GM19328 (cell line): ENCODE measurements around the gene RNF224.

Experiments used
- ATAC-seq: cut with Tn5 transposase; IDR thresholded peaks from one replicate; pipeline ENCODE4 v1.9.1; 2021; ENCODE audit warnings: mild to moderate bottlenecking, moderate library complexity; ENCODE audit not compliant: unreplicated experiment

Gene RNF224

DNA sequence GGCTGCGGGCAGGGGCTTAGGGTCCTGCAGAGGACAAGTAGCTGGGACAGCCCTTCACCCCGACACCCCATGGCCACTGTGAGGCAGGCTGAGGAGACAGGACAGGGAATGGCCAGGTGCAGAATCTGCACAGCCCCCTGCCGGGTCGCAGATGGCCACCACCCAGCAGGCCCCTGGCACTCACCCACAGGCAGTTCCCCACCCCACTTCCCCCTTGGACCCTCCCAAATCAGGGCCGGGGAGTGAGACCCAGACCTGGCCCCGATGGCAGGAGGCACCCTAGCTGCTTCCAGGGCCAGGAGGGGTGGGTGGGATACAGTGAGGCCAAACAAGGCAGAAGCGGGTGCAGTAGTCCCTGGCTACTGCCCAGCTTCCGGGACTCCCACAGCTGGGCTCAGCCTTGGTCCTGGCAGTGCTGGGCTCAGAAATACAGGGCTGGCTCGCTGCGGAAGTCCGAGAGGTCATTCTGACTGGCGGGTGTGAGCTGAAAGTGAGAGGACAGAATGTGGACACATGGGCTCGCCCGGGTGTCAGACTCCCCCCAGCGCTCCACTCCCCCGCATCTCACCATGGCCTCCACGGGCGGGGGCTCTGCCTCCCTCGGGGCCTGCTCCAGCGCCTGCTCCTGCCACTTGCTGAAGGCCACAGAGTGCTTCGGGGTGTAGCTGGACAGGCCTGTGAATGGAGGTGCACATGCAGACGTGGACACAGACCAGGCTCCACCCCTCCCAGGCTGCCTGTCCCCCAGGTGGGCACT, 35.4 kb upstream of the RNF224 start:
- no peak for ATAC-seq

DNA sequence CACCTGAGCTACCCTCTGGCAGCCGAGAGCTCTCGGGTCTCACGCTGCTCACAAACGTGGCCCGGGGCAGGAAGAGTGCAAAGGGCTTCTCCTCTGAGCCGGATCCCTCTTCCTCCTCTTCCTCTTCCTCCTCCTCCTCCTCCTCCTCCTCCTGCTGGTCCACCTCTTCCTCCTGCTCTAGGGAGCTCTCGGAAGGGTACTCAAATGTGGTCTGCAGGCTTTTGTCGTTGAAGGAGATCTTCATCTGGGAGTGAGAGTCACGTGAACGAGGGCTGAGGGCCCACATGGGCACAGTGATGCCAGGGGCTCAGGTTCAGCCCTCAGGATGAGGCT, 34.9 kb upstream of the RNF224 start:
- ATAC-seq = no peak

DNA sequence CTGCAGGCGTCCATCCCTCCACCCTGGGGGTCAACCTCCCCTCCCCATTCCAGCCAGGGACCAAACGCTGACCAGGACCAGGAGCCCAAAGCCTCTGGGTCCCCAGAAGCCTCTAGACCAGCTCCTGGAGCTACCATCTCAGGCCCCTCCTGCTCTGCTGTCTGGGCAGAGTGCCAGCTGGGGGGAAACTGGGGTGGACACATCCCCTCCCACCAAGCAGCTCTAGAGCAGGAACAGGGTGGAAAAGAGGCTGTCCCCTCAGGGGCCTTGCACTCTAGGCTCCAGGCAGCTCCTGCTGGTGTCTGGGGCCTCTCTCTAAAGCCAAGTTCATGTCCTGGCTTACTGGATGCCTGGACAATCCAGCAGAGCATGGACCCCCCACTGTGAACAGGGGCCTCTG, 34.4 kb upstream of the RNF224 start:
- no peak for ATAC-seq

DNA sequence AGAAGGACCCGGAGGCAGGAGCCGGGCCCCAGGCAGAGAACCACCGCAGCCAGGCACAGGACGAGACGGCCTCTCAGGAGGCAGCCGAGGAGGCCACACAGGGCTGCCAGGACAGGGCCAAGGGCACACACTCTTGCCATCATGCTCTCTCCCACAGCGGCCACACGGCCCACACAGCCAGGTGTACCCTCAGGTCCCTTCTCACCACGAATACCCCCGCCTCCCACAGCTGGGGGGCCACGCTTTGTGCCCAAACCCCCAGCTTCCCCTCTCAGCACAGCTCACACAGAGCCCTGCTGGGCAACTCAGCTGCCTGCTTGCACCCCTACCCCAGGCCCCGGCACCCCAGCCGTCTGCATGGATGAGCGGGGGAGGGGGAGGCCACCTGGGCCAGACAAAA, 33.5 kb upstream of the RNF224 start:
- ATAC-seq = no peak

DNA sequence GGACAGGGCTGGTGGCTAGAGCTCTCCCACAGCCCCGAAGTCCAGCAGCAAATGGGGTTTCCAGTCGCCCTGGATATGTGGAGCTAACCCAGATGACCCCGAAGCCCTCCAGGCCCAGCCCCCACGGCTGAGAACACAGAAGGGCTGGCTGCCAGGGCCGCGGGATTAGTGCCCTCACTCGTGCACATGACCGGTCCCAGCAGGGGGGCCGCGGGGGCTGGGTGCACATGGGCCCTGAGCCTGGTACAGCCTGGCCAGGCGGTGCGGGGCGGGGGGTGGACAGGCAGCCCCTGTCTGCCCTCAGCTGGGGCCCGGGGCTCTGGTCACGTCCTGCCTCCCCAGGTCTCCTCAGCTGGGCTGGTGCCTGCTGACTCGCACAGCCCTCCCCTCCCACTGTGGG, 32.9 kb upstream of the RNF224 start:
- no peak for ATAC-seq

DNA sequence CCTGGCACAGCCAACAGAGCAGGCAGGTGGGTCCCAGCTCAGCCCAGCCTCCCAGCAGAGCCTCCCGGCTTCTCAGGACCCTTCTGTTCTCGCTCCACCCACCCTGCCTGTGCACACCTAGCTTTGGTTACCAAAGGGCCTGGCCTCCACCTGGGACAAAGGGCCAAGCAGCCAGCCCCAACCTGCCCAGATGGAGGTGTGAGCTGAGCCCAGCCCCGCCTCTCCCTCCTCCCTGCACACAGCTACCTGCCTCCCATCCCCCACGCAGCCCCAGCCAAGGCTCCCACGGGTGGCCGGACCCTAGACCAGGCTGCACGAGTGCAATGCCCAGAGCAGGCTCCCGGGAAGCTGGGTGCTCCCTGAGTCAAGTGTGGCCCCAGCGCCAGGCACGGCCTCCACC, 32.4 kb upstream of the RNF224 start:
- no peak for ATAC-seq

DNA sequence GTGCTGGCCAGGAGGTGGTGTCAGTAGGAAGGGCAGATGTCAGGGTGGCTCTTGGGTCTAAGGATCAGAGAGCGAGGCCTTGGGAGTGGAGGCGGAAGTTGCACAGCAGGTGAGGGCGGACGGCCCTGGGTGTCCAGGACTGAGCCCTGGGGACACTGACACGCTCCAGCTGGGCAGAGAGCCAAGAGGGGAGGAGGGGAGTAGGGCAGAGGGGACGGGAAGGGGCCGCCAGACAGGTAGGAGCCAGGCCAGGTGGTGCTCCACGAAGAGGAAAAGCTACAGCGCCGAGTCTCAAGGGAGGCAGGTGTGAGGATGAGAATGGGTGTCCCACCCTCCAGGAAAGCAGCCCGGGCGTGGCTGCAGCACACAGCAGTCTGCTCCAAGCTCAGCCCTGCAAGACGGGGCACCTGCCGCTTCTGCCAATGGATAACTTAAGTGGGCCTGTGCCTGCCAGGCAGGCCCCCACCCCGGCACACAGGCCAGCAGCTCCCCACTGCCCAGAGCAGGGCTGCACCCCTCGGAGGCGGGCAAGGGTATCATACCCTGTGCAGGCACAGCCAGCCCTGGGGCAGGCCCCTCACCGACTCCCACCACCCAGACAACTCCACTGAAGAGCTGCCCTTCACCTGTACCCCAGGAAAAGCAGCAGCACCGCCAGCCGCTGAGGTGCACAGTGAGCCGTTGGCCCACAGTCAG, 31.6 kb upstream of the RNF224 start:
- no peak for ATAC-seq

DNA sequence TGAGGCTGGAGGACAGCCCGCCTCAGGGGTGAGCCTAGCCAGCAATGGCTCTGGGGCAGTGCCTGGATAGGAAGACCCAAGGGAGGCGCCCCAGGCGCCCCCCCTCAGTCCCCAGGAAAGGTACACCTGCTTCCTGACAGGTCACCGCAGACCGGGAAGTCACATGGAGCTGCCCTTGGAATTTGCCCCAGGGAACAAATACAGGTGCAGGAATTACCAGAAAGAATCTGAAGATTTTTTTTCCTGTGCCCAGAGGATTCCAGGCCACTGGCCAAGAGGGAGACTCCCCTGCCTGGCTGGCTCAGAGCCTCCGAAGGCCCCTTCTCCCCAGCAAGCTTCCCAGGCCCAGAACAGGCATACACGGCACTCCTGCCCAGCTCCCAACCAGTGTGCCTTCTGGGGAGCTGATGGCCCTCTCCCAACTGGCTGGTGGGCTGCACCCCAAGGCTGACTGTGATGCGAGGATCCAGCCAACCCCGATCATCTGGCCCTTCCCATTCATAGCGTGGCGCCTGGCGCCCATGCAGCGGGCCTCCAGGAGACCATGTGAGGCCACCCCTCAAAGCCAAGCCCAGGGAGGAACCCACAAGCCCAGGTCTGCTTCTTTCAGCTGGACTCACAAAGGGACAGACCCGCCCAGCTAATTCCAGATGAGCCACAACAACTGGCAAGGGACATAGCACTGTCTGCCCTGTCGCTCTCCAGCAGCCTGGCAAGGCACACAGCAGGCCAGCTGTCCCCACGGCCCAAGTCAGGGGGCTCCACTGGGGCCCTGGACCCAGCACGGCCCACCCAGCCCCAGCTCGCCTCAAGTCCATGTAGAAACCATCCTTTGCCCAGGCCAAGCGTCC, 29.0 kb upstream of the RNF224 start:
- no peak for ATAC-seq

DNA sequence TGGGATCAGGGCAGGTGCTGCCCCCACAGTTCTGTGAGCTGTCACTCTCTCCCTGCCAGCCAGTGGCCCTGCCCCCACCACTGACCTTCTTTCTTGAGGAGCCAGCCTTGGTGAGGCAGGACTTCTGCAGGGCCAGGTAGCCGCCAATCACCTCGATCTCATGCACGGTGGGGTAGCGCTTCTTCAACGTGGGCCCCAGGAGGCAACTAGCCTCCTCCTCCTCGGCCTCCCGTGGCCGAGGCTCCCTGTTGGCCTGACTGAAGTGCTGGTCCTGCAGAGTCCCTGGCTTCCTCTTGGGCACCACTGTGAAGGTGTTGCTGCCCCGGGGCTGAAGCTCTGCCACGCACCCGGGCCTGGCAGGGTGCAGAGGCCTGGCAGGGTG, 28.4 kb upstream of the RNF224 start:
- no peak for ATAC-seq

DNA sequence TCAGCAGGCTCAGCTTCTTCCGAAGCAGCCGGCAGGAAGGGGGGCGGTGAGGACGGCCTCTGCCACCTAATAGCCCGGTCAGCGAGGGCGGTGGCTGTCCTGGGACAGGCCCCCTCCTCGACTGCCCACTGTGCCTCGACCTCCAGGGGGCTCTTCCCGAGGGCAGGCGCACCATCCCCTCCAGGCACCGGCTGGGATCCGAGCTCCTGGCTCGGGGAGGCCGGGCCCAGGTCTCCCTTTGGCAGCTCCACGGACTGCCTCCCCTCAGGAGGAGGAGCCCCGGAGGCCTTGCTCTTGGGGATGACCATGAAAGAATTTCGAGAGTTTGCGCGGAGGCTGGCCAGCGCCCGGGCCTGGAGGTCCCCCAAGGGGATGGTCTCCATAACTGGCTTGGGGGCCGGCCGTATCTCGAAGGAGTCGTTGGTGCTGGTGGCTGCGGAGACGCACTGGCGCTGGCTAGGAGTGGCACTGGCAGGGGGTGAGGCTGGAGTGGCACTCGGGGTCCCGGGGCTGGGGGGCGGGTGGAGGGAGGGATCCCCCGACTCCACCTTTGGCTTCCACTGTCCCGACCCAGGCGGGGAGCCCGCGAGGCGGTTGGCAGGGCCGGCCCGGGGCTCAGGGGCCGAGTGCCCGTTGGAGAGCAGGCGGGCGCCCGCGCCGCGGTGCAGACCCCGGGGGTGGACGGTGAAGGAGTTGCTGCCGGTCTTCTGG, 27.7 kb upstream of the RNF224 start:
- ATAC-seq = no peak

DNA sequence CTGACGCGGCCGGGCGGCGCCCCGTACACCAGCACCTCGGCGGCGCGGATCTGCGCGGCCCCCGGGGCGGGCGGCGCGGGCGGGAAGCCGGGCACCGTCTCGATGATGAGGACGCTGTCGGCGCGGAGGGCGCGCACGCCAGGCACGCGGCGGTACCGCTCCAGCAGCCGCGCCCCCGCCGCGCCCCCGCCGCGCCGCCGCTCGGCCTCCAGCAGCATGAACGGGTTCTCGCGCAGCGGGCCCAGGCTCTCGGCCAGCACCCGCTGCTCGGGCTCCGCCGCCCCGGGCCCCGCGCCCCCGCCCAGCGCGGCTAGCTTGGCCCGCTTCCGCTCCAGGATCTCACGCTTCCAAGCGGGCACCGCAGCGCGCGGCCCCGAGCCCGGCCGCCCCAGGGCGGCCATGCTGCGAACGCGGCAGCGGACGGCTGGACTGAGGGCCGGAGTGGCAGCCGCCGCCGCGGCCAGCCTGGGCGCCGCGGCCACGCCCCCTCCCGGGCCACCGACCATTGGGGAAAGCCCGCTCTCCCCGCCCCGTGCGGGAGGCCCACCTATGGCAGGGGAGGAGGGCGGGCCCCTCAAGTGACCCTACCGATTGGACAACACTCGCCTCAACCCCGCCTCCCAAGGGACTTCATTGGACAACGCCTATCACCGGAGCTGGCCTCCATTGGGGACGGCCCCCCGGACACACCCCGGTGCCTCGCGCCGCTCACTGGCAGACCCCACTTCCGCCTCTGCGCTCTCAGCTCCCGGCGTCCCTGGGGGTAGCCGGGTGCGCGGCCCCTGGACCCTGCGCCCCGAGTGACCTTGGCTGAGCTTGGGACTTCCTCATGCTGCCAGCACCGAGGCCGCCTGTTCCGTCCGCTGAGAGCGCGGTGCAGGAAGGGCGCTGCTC, 26.7 kb upstream of the RNF224 start, which contains the start of gene TPRN:
Gene TPRN (minus strand): TSS at position 431 of the 894 bp plus-strand sequence. CDS start 30 bp downstream, at position 401.
- ATAC-seq = peak; percentile 80

DNA sequence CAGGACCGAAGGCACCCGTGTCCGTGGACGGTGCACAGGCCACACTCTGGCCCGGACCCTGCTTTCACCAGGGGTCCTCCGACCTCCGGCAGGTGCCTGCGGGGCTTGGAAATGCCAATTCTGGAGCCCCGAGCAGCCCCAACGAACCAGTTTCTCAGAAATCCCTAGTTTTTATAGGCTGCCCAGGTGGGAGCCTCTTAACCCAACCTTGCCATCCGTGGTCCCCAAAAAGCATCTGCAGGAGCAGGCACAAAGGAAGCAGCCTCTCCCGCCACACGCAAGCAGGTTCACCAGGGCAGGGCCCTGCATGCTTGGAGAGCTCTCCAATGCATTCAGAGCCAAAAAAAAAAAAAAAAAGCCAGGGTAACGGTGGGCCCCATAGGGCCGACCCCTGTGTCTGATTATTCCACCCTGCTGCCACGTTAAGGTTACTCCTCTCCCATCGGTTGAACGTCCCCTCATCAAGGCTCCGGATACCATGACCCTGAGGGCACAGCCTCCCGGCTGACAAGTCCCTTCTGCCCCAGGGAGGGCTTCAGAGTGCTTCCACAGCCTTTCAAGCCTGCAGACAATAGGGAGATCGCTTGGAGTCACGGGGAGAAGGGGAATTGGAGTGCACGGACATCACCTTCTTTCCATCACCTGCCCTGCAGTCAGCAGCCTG, 26.0 kb upstream of the RNF224 start:
- ATAC-seq = peak; percentile 13

DNA sequence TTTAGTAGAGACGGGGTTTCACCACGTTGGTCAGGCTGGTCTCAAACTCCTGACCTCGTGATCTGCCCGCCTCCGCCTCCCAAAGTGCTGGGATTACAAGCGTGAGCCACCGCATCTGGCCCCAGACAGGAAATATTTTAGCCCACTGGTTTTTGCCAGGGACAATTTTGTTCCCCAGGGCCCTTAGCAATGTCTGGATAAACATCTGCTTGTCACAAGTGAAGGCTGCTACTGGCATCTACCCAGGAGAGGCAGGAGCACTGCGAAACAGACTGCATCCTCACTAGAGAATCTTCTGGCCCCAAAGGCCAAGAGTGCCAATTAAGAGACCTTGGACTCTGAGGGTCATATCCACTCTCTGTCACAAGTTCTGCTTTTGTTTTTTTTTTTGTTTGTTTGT, 24.3 kb upstream of the RNF224 start:
- ATAC-seq = no peak

DNA sequence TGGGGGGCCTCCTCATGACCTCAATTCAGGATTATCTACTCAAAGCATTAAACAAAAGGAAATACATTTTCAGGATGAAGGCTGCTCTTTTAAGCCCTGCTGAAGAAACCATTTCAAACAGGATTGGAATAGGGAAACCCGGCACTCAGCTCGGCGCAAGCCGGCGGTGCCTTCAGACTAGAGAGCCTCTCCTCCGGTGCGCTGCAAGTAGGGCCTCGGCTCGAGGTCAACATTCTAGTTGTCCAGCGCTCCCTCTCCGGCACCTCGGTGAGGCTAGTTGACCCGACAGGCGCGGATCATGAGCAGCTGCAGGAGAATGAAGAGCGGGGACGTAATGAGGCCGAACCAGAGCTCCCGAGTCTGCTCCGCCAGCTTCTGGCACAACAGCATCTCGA, 22.6 kb upstream of the RNF224 start:
- no peak for ATAC-seq

DNA sequence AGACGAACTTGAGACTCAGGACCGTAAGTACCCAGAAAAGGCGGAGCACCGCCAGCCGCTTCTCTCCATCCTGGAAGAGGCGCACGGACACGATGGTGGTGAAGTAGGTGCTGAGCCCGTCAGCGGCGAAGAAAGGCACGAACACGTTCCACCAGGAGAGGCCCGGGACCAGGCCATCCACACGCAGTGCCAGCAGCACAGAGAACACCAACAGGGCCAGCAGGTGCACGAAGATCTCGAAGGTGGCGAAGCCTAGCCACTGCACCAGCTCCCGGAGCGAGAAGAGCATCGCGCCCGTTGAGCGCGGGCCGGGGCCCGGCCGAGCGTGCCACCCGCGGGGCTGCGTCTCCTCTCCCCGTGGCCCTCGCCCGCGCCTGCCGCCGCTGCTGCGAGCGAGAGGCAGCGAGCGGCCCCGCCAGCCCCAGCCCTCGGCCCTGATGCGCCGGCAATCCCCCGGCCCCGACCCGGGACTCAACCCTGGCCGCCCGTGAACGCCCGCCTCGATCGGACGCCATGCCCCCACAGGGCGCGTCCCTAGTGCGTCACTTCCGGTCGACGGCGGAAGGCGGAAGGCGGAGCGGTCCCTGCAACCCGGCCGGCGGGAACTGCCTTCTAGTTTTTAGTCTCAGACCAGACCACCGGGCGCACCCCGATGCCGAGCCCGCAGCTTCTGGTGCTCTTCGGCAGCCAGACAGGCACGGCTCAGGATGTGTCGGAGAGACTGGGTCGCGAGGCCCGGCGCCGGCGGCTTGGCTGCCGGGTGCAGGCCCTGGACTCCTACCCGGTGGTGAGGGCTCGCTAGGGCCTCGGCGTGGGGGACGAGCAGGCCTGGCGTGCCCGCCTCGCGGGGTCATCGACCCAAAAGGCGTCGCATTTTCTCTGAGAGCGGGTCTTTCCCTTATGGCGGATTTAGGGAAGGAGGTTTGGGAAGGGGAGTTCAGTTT, 21.9 kb upstream of the RNF224 start, which contains the start of the genes NDOR1 and TMEM203:
Gene NDOR1 (plus strand): TSS at position 575 of the 944 bp plus-strand sequence. CDS start 78 bp downstream, at position 653.
Gene TMEM203 (minus strand): TSS at position 523 of the 944 bp plus-strand sequence. CDS start 234 bp downstream, at position 289.
- peak; percentile 38 for ATAC-seq

DNA sequence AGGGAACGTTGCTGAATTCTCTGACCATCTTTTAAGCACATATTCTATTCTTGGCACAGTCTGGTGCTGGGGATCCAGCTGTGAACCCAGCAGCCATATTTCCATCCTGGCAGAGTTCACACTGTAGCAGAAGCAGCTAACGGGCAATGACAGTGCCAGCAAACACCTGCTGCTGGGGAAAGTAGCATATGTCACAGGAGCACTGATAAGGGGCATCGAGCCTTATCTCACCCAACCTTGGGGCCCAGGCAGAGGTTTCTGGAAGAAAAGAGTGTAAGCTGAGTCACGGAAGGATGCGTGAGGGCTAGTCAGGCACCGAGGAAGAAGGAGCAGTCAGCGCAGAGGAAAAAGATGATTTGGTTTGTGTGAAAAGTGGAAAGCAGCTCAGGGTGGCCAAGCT, 20.7 kb upstream of the RNF224 start:
- no peak for ATAC-seq

DNA sequence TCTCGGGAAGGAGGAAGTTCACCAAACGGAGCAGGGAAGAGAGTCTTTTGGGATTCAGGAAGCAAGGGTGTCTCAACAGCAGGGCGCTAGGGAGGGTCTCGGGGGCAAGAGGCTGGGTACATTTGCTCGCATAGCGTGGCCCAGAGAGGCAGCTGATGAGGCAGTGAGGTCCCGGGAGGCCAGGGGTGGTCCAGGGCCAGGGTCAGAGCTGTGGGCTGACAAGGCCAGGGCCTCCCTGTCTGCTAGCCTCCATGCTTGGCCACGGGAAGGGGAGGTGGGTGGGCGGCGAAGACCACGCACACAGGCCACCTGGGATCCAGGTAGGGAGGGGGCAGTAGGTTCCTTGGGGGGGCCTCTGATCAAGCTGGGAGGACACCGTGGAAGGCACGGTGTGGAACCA, 15.8 kb upstream of the RNF224 start:
- ATAC-seq = no peak

DNA sequence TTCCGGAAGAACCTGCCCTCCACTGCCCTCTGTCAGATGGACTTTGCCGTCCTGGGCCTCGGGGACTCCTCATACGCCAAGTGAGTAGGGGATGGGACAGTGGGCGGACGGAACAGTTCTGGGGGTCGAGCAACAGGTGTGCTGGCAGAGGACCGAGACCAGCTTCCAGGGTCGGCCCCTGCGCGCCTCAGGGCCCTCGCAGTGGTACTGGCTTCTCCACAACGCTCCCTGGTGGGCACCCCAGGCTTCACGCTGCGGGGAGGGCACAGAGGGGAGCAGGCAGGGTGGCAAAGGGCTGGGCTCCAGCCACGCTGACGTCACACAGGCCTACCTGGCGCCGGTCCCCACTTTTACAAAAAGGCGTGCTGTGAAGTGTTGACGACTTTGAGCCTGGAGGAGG, 14.8 kb upstream of the RNF224 start:
- ATAC-seq = no peak
